T-helper 22 cell (primary cell): ENCODE data around the gene DESI1.
"Not testable (repeated sequence)": the region's sequence is repeated elsewhere in the genome, so short reads cannot be mapped to it uniquely, and the experiment has no call there.

Experiments
- DNase-seq: peaks from one replicate; pipeline ENCODE4 v3.0.0-alpha.2; 2020; ENCODE audit warnings: low read depth

DESI1 gene

GRCh38 chr22:41585898-41586297 is 34.9 kb downstream of the DESI1 start:
- no peak for DNase-seq

- no peak for DNase-seq
Observed at GRCh38 chr22:41584881-41585280, 36.0 kb downstream of the DESI1 start.

- DNase-seq: no peak
Observed at GRCh38 chr22:41582694-41583093, 38.1 kb downstream of the DESI1 start.

- DNase-seq: no peak
Observed at GRCh38 chr22:41579997-41580355, 40.9 kb downstream of the DESI1 start.

- no peak for DNase-seq
Observed at GRCh38 chr22:41579297-41579996, 41.4 kb downstream of the DESI1 start.

- no peak for DNase-seq
Observed at GRCh38 chr22:41578818-41579217, 42.0 kb downstream of the DESI1 start.

DNA sequence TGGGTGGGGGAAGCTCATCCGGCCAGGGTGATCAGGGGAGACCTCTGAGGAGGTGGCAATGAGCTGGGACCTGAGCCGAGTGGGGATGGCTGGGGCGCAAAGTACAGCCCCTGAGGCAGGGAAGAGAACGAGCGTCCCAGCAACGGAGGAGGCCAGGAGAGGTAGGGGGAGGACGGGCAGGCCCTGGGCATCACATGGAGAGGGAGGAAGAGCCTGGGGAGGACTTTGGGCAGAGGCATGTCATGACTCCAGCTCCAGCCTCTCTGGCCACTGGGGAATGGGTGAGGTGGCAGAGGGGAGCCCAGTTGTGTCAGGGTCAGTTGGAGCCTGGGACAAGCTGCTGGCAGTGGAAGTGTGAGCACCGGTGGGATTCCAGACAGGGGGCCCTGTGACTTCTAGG is 42.7 kb downstream of the DESI1 start:
- DNase-seq: no peak

DNA sequence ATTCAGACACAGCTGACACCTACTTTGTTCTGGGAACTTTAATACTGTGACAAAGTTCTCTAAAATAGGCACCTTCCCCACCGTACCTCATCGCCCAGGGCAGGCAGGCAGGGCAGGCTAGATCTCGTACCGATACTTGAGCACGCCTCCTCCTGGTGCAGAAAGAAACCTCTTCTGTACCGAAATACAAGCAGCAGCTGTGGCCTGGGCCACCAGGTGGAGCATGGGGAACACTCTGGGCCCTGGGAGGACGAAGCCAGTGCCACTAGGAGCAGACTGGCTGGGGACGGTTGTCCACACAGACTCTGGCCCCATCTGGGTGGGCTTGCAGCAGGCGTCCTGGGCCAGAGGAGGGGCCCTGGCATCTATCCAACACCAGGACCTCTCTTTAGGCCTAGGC is 44.0 kb downstream of the DESI1 start:
- DNase-seq: no peak

- DNase-seq: no peak
Observed at GRCh38 chr22:41575533-41575932, 45.3 kb downstream of the DESI1 start.

GRCh38 chr22:41574847-41575381 is 45.9 kb downstream of the DESI1 start:
- DNase-seq: no peak

- no peak for DNase-seq
Observed at GRCh38 chr22:41573677-41574076, 47.2 kb downstream of the DESI1 start.

- DNase-seq: not testable (repeated sequence)
Observed at GRCh38 chr22:41572305-41572704, 48.5 kb downstream of the DESI1 start.

DNA sequence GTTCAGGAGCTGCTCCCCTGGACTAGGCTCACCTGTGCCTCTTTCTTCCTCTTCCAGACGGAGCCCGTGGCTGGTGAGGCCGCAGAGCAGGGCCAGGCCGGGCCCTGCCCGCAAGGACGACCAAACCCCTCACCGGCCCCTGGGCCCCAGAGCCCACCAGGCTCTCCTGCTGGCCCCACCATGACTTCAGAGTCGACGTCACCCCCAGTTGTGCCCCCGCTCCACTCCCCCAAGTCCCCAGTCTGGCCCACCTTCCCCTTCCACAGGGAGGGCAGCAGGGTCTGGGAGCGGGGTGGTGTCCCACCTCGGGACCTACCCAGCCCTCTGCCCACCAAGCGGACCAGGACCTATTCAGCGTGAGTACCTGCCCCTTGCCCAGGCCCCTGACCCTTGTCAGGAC is 49.1 kb downstream of the DESI1 start:
- DNase-seq: no peak

GRCh38 chr22:41570221-41570620 is 50.6 kb downstream of the DESI1 start:
- DNase-seq: no peak

- DNase-seq: no peak
Observed at GRCh38 chr22:41568811-41569210, 52.0 kb downstream of the DESI1 start.

- DNase-seq: no peak
Observed at GRCh38 chr22:41567512-41567768, 53.4 kb downstream of the DESI1 start.

- DNase-seq: no peak
Observed at GRCh38 chr22:41565403-41566054, 55.3 kb downstream of the DESI1 start.

GRCh38 chr22:41564563-41564962 is 56.3 kb downstream of the DESI1 start:
- DNase-seq: no peak

DNA sequence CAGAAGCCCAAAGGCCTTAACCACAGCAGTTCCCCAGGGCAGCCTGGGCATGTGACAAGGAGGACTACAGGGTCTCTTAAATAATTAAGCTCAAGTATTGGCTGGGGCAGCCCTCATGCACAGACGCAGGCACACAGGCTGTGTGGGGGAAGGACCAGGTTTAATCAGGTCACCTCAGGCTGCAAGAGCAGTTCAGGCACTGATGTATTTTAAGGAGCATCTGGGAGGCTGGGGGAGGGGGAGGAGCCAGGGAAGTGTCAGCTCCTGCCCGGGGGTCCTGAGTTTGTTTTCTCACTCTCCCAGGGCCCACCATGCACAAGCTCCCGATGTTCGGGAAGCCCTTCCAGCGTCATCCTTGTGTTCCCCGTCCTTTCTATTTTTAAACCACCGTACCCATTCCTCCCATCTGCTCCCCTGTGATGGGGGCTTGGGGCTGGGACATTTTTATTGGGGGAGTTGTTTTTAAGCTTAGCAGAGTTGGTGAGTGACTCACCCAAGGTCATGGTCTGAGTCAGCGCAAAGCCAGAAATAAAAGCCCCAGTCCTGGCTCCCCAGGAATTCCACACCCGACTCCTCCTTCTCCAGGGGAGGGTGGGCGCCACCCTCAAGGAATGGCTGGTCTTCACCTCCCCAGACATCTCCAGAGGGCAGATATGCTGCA is 57.7 kb downstream of the DESI1 start:
- DNase-seq: no peak

DNA sequence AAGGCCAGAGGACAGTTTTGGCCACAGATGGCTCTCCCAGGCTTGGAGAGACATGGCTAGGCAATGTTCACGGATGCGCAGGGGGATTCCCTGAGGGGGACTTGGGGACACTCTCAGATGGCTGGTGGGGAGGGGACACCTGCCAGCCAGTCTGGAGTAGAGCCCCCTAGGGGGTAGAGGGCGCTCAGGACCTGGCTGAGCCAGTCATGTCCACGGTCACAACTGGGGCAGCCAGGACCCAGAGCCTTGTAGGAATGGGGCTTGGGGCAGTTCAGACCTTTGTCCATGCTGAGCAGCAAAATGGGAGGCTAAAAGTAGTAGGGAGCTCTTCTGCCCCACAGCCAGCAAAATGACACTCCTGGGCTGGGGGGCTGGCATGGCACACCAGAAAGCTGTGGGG is 58.4 kb downstream of the DESI1 start:
- no peak for DNase-seq

DNA sequence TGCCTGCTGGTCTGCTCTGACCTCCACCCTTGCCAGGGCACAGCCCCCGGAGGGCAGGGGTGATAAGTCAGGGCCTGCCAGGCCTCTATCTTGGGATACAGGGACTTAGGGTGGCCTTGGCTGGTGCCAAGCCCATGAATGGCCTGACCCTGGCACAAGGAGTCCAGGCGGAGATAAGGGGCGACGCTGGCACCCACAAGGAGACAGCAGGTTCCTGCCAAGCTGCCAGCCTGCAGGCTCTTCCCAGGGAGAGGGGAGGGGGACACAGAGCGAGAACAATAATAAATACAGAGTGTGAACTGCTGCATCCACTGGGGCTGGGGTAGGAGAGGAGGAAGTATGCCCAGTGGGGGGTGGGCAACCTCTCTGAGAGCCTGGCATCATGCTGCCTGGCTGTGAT is 59.1 kb downstream of the DESI1 start:
- no peak for DNase-seq

GRCh38 chr22:41561335-41561734 is 59.5 kb downstream of the DESI1 start:
- DNase-seq: no peak

GRCh38 chr22:41560095-41560471 is 60.8 kb downstream of the DESI1 start:
- DNase-seq: no peak

GRCh38 chr22:41558241-41558630 is 62.6 kb downstream of the DESI1 start:
- DNase-seq: not testable (repeated sequence)
